ENCODE measurements around the gene TCAP.
A peak's percentile ranks its signal among the peaks of the same experiment; 100 is the strongest.
"Not testable (repeated sequence)": the region's sequence is repeated elsewhere in the genome, so short reads cannot be mapped to it uniquely, and the experiment has no call there.

The TCAP gene

DNA sequence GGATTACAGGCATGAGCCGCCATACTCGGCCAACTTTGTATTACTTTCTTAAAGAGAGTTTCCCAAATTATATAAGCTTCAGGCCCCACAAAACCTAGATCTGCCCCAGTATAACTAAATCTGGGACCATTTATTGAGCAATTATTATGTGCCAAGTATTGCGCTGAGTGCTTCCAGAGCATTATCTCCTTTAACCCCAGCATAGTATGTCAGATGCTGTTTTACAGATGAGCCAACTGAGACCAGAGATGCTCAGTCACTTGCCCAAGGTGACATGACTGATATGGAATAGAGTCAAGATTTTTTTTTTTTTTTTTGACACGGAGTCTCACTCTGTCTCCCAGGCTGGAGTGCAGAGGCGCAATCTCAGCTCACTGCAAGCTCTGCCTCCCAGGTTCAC is 32.8 kb downstream of the TCAP start:
- no peak for DNase-seq
- in situ Hi-C loops (cut with HindIII; ENCODE audit: low pct_ligation_motif_present, low pct_unique_long_range_greater_than_20kb, low sequenced_read_pairs): no loop called here

DNA sequence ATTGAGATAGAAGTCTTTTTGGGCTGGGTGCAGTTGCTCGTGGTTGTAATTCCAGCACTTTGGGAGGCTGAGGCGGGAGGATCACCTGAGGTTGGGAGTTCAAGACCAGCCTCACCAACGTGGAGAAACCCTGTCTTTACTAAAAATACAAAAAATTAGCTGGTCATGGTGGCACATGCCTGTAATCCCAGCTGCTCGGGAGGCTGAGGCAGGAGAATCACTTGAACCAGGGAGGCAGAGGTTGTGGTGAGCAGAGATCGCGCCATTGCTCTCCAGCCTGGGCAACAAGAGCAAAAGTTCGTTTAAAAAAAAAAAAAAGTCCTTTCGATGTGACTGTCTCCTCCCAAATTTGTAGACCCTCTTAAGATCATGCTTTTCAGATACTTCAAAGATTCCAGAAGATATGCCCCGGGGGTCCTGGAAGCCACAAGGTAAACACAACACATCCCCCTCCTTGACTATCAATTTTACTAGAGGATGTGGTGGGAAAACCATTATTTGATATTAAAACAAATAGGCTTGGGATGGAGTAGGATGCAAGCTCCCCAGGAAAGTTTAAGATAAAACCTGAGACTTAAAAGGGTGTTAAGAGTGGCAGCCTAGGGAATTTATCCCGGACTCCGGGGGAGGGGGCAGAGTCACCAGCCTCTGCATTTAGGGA is 34.1 kb downstream of the TCAP start:
- in situ Hi-C loops (cut with HindIII; ENCODE audit: low pct_ligation_motif_present, low pct_unique_long_range_greater_than_20kb, low sequenced_read_pairs); DNase-seq: not testable (repeated sequence)

DNA sequence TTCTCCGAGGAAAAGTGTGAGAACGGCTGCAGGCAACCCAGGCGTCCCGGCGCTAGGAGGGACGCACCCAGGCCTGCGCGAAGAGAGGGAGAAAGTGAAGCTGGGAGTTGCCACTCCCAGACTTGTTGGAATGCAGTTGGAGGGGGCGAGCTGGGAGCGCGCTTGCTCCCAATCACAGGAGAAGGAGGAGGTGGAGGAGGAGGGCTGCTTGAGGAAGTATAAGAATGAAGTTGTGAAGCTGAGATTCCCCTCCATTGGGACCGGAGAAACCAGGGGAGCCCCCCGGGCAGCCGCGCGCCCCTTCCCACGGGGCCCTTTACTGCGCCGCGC is 34.6 kb downstream of the TCAP start, which contains the start of gene ERBB2:
TSS of gene ERBB2 (plus strand) at position 247 of the 330 bp plus-strand sequence. CDS start 175 bp downstream, outside the sequence.
- in situ Hi-C loops (cut with HindIII; ENCODE audit: low pct_ligation_motif_present, low pct_unique_long_range_greater_than_20kb, low sequenced_read_pairs): no loop called here
- peak; percentile 82 for DNase-seq

DNA sequence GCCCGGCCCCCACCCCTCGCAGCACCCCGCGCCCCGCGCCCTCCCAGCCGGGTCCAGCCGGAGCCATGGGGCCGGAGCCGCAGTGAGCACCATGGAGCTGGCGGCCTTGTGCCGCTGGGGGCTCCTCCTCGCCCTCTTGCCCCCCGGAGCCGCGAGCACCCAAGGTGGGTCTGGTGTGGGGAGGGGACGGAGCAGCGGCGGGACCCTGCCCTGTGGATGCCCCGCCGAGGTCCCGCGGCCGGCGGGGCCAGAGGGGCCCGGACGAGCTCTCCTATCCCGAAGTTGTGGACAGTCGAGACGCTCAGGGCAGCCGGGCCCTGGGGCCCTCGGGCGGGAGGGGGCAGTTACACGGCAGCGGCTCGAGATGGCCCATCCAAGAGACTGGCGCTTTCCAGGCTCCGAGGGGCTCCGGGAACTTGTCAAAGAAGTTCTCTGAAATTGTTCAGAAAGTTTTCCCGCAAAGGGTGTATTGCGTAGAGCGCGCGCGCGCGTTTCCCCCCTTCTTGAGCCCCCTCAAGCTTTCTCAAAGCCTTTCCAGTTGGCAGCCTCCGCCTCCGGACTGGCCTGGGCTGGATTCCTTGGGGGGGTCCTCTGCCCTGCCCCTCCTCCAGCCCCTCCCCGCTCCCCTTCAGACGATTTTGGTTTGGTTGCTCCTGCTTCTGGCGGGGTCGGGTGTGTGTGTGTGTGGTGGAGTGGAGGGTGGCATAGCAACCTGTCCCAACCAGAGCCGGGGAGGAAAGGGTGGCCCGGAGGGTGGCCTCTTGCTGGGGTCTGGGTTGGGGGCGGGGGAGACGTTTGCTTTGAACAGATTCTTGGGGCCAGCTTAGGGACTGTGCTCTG is 35.2 kb downstream of the TCAP start:
- in situ Hi-C loops (cut with HindIII; ENCODE audit: low pct_ligation_motif_present, low pct_unique_long_range_greater_than_20kb, low sequenced_read_pairs): no loop called here
- DNase-seq: peak; percentile 37

DNA sequence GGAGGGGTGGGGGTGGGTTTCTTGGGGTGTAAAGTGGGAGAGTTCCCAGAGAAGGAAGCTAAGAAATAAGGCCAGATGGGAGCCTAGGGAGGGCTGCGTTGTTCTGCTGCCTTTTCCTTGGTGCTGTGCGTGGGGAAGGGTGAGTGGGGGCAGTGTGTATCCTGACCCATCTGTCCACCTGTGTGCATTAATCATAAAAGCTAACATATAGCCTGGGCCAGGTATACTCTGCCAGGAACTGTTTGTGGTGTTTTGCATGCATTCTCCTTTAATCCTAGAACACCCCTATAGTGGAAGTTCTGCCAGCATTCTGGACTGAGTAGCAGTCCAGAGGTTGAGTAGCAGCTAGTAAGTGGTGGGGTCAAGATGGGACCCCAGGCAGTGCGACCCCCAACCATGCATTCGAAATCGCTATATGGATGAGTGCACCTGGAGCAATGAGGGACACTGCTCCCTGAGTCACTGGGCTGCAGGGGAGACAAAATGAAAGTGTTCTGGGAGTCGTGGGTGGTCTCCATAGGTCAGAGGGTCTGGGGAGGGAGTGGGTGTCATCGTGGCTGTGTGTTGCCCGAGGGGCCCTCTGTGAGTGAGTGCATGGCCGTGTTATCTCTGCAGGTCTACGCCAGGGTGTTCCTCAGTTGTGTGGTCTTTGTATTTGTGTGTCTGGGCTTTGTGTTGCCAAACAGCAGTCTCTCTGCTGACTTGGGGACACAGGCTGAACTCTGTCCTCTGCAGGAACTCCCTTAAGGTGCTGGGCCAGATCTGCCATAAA is 36.0 kb downstream of the TCAP start:
- in situ Hi-C loops (cut with HindIII; ENCODE audit: low pct_ligation_motif_present, low pct_unique_long_range_greater_than_20kb, low sequenced_read_pairs): no loop called here
- no peak for DNase-seq

DNA sequence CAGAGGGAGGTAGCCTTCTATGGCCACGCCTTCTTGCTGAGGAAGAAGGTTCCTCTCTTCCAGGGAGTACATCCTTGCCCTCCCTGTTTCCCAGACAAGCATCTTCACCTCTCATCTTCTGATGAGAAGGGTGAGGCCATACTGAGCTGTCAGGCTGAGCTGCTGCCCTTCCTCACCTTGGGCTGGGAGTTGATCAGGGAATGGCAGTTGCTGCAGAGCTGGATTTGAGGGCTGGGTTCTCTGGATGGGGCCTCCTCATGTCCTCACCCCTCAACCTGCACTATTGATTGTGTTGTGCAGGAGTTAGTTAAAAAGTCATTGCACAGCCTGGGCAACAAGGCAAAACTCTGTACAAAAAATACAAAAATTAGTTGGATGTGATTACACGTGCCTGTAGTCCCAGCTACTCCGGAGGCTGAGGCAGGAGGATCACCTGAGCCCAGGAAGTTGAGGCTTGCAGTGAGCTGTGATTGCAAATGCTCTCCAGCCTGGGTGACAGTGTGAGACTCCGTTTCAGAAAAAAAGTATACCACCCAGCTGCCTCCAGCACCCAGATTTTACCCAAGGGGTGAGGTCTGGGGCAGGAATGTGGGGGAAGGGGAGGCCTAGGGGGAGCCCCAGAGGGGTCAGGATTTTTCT is 36.8 kb downstream of the TCAP start:
- no peak for DNase-seq
- in situ Hi-C loops (cut with HindIII; ENCODE audit: low pct_ligation_motif_present, low pct_unique_long_range_greater_than_20kb, low sequenced_read_pairs): no loop called here

DNA sequence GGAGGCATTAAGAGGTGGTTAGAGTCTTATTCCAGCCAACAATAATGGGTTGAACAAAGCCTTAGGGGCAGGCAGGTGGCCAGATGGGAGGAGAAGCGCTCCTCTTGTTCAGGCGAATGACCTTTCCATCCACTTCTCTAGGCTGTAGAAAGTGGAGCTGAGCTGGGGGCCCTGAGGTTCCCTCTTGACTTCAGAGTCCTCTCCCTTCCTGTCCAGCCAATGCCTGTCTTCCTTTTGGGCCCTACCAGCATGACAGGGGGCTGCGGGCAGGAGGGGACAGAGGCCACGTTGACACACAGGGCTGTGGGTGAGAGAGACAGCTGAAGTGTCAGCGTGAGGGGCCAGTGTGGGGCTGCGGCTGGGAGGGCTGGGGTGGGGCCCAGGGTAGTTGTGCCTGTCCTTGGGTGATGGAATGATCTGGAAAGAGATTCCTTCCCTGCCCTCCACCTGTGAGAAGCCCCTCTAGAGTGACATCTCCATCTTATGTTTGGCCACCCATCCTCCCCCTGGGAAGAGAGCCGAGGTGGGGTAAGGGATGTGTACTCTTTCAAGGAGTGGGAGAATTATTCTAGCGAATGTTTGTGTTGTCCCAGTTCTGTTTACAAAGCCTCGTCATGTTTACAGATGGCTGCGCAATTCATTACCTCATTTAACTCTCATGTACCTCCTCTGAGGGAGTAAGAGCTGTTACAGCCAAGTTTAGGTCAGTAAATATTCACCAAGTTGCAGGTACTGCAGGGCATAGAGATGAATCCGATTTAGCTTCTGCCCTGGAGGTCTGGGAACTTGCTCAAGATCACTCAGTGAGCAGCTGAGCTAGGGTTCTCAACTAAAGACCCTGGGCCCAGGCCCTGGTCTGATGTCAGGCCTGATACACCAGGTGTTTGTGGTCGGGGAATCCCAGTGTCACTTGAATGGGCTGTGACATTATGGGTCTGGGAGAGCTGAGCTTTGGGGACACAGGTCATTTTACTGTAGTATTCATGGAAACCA is 38.0 kb downstream of the TCAP start:
- in situ Hi-C loops (cut with HindIII; ENCODE audit: low pct_ligation_motif_present, low pct_unique_long_range_greater_than_20kb, low sequenced_read_pairs): no loop called here
- DNase-seq: no peak

DNA sequence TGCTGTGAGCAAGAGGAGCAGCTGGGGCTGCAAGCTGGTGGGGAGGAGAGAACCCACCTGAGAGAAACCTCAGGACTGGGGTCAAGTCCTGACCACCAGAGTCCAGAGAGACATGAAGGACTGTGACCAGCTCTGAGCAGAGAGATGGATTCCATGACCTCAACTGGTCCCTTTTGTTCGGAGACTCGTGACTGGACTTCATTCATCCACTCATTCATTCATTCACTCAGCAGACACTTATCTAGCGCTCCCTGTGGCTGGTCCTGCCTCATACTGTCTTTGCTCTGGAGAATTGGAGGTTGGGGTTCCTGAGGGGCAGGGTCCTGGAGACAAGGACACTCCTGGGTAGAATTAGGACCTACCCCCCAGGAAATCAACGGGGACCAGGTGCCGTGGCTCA is 38.8 kb downstream of the TCAP start:
- no peak for DNase-seq
- in situ Hi-C loops (cut with HindIII; ENCODE audit: low pct_ligation_motif_present, low pct_unique_long_range_greater_than_20kb, low sequenced_read_pairs): no loop called here

DNA sequence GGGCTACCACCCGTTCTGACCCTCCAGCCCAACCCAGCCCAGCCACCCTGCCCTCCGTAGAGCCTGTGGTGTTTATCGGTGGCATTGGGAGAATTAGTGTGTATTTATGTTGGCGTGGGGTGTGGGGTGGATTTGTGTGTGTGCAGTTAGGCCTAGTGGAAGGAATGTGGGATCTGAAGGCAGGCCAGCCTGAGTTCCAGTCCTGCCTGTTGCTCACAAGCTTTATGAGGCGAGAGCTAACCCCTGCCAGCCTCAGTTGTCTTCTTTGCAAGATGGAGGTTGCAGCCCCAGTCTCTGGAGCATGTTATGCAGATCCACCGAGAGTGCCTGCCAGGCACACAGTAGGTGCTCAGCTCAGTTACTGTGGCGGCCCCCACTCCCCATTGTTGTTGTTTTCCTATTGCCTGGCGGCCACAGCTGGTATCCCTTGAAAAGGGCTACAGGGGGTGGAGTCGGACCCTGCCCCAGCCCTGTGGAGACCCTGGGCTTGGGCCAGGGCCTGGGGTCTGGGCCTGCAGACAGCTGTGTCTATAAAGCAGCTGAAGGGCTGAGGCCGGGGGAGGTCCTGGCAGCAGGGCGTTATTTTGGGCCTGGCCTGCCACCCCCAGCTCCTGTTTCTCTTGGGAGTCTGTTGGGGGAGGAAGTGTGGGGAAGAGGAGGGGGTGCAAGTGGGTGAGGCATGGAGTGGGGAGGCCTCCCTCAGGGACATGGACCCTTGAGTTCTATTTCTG is 39.8 kb downstream of the TCAP start:
- in situ Hi-C loops (cut with HindIII; ENCODE audit: low pct_ligation_motif_present, low pct_unique_long_range_greater_than_20kb, low sequenced_read_pairs): no loop called here
- DNase-seq: no peak

DNA sequence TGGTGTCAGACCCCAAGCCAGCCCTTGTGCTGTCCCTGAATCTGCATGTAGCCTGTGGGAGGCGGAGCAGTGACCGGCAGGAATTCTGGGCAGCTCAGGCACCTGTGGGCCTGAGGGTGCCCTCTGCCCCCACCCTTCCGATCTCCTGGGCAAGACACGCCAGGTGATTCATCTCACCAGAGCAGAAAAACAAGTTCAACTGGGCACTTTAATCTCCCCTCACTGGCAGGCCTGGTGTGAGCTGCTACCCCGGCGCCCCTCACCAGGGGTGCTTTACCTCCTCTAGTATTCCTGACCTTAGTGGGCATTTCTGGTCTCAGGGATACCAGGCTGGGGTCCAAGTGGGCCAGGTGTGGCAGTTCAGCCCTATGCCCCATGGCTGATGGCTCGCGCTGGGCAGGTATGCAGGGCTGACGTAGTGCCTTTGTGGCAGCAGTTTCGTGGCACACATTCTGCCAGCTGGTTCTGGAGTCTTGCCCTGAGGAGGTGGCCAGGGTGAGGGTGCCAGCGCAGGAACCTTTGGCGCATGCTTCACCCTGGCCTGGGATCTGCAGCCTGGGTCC is 40.7 kb downstream of the TCAP start:
- DNase-seq: no peak
- in situ Hi-C loops (cut with HindIII; ENCODE audit: low pct_ligation_motif_present, low pct_unique_long_range_greater_than_20kb, low sequenced_read_pairs): no loop called here

DNA sequence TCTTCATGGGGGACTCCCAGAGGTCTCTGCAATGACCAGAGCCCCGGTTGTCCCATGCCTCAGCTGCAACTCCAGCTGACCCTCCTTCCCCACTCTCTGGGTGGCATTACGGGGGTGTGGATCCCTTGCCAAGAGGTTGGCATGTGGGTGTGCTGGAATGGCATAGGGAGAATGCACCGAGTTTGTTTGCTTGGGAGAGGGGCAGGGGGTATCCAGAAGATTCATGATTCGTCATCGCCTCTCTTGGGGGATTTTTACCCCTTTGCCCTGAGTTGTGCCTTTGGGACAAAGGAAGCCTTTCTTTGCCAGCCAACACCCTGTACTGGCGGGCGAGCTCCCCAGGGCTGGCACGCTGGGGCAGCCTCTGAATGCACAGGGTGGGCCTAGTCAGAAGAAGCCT is 41.2 kb downstream of the TCAP start:
- no peak for DNase-seq
- in situ Hi-C loops (cut with HindIII; ENCODE audit: low pct_ligation_motif_present, low pct_unique_long_range_greater_than_20kb, low sequenced_read_pairs): no loop called here

DNA sequence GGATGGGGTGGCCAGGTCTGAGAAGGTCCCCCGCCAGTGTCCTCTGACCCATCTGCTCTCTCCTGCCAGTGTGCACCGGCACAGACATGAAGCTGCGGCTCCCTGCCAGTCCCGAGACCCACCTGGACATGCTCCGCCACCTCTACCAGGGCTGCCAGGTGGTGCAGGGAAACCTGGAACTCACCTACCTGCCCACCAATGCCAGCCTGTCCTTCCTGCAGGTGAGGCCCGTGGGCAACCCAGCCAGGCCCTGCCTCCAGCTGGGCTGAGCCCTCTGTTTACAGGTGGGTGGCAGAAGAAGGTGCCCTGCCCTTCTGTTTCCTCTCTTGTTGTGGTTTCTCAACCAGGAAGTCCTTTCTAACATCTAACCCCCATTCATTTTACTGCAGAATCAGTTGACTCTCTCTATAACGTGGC is 41.8 kb downstream of the TCAP start:
- DNase-seq: no peak
- in situ Hi-C loops (cut with HindIII; ENCODE audit: low pct_ligation_motif_present, low pct_unique_long_range_greater_than_20kb, low sequenced_read_pairs): no loop called here

DNA sequence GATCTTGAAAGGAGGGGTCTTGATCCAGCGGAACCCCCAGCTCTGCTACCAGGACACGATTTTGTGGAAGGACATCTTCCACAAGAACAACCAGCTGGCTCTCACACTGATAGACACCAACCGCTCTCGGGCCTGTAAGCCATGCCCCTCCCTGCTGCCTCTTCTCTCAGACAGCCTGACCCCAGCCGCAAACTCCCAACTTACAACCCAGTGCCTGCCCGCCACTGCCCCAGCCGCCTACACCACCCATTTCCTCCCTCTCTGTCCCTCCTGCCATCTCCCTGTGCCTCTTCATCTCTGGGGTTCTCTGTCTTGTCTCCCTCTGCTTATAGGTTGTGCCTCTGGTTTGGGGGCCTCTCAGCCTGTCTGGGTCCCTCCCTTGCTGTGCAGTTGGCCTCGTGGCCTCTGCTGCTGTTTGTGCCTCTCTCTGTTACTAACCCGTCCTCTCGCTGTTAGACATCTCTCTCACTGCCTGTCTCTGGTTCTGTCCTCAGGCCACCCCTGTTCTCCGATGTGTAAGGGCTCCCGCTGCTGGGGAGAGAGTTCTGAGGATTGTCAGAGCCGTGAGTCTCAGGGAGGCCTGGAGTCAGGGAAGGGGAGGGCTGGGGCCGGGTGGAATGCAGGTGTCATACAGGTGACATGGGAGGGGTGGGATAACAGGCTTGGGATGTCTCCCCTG is 44.3 kb downstream of the TCAP start:
- no peak for DNase-seq
- in situ Hi-C loops (cut with HindIII; ENCODE audit: low pct_ligation_motif_present, low pct_unique_long_range_greater_than_20kb, low sequenced_read_pairs): no loop called here

DNA sequence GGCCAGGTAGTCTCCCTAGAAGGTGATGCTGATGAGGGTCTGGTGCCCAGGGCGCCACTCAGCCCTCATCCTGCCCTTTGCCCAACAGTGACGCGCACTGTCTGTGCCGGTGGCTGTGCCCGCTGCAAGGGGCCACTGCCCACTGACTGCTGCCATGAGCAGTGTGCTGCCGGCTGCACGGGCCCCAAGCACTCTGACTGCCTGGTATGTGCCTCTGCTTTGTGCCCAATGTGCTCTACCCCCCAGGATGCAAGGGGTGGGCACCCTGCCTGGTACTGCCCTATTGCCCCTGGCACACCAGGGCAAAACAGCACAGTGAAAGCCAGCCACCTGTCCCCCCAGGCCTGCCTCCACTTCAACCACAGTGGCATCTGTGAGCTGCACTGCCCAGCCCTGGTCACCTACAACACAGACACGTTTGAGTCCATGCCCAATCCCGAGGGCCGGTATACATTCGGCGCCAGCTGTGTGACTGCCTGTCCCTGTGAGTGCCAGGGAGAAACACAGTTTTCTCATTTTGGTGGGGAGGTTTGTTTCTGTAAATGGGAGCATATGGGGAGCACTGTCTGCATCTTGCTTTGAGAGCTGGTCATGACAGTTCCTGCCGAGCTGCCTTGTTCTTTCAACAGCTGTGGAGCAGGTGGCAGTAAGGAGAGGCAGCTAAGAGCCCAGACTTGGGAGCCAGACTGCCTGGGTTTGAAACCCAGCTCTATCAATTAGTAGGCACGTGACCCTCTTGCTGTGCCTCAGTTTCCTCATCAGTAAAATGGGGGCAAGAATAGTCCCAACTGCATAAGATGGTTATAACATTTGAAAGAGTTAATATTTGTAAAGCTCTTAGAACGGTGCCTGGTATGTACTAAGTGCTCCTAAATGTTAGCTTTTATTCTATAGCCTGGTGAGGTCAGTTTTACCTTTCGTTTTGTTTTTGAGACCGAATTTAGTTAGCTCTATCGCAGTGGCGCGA is 45.1 kb downstream of the TCAP start:
- in situ Hi-C loops (cut with HindIII; ENCODE audit: low pct_ligation_motif_present, low pct_unique_long_range_greater_than_20kb, low sequenced_read_pairs): no loop called here
- no peak for DNase-seq

DNA sequence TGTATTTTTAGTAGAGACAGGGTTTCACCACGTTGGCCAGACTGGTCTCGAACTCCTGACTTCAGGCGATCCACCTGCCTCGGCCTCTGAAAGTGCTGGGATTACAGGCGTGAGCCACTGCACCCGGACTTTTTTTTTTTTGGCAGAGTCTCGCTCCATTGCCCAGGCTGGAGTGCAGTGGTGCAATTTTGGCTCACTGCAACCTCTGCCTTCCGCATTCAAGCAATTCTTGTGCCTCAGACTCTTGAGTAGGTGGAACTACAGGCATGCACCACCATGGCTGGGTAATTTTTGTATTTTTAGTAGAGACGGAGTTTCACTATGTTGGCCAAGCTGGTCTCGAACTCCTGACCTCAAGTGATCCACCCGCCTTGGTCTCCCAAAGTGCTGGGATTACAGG is 45.9 kb downstream of the TCAP start:
- in situ Hi-C loops (cut with HindIII; ENCODE audit: low pct_ligation_motif_present, low pct_unique_long_range_greater_than_20kb, low sequenced_read_pairs); DNase-seq: not testable (repeated sequence)

Measured in ACHN (cell line).